ENCODE measurements around the gene ZNF624.

Gene ZNF624

DNA sequence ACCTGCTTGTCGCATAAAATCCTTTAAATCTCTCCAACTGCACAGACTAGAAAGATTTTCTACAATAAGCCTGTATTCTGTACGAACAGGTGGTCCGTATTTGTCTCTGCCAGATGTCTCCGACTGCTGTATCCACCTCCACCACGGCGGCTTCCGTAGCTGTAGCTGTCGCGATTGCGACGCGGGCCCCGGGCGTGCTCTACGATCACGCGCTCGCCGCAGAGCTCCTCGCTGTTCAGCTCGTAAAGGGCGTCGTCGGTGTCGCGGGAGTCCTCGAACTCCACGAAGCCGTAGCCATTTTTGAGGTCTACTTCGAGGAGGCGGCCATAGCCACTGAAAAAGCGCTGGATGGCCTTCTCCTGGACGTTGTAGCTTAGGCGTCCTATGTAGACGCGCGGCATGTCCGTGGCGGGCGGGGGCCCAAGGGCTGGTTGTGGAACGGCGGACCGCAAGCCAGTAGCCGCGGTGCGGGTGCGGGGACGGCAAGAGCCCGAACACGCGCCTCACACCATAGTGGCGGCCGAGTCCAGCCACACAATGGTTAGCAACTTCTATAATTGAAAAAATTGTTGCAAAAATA lies 36.1 kb downstream of the ZNF624 start:
- Histone ChIP-seq H3K4me1 (no peaks in the 10 kb centered on the region), H3K9me3 (peaks cover 13 to 68% (median 48%) of the 10 kb centered on the region in 3 donors), H3K27ac (no peak overlapping the region), H3K4me3 (no peak overlapping the region), H3K36me3 (peaks cover 4 to 26% (median 22%) of the 10 kb centered on the region in 3 donors), H3K27me3 (no peaks in the 10 kb centered on the region)
- intact Hi-C loops (cut with DNase I; ENCODE audit: low total_unique reads), result no loop called here
- TF ChIP-seq, protein P1, sequence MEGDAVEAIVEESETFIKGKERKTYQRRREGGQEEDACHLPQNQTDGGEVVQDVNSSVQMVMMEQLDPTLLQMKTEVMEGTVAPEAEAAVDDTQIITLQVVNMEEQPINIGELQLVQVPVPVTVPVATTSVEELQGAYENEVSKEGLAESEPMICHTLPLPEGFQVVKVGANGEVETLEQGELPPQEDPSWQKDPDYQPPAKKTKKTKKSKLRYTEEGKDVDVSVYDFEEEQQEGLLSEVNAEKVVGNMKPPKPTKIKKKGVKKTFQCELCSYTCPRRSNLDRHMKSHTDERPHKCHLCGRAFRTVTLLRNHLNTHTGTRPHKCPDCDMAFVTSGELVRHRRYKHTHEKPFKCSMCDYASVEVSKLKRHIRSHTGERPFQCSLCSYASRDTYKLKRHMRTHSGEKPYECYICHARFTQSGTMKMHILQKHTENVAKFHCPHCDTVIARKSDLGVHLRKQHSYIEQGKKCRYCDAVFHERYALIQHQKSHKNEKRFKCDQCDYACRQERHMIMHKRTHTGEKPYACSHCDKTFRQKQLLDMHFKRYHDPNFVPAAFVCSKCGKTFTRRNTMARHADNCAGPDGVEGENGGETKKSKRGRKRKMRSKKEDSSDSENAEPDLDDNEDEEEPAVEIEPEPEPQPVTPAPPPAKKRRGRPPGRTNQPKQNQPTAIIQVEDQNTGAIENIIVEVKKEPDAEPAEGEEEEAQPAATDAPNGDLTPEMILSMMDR (IDR thresholded peaks at IDR 0.05), result no peak
- no peak for DNase-seq

DNA sequence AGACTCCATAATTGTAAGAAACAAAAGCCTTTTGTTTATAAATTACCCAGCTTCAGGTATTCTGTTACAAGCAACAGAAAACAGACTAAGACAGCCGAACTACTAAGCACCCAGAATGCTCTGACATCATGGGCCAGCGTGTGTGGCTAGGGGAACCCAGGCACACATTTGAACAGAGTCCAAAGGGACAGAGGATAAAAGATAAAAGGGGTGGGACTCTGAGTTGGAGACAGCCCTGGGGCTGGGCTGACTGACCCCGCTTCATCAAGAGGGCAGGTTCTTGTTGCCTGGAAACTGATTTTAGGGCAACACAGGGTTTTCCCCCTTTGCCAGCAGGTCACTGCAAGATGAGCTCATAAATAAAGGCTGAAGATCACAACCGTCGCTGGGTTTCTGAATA lies 54.1 kb downstream of the ZNF624 start:
- no peak overlapping the region for H3K4me3 ChIP-seq
- TF ChIP-seq, protein P1 (IDR thresholded peaks at IDR 0.05), result no peak
- H3K36me3 ChIP-seq, result no peaks in the 10 kb centered on the region
- no peak for DNase-seq
- intact Hi-C loops (cut with DNase I; ENCODE audit: low total_unique reads), result no loop called here
- no peaks in the 10 kb centered on the region for H3K4me1 ChIP-seq
- H3K27ac ChIP-seq, result no peak overlapping the region
- H3K9me3 ChIP-seq, result peaks cover 0 to 17% (median 0%) of the 10 kb centered on the region in 3 donors
- no peaks in the 10 kb centered on the region for H3K27me3 ChIP-seq

DNA sequence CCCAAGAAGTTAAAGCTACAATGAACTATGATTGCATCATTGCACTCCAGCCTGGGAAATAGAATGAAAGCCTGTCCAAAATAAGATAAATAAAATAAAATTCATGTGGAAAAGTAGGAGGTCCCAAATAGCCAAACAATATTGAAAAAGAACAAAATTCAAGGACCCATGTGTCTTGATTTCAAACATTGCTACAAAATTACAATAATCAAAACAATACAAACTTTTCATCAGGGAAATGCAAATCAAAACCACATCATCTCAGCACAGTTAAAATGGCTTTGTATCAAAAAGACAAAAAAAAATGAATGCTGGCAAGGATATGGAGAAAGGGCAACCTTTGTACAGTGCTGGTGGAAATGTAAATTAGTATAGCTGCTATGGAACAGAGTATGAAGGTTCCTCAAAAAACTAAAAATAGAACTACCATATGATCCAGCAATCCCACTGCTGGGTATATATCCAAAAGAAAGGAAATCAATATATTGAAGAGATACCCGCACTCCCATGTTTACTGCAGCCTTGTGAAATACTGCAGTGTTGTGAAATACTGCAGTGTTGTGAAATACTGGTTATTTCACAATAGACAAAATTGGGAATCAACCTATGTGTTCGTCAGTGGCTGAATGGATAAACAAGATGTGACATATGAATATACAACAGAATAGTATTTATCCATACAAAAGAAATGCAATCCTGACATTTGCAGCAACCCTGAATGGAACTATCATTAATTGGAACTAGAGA lies 60.1 kb downstream of the ZNF624 start:
- TF ChIP-seq, protein P1 (IDR thresholded peaks at IDR 0.05), result no peak
- Histone ChIP-seq H3K9me3 (no peaks in the 10 kb centered on the region), H3K4me1 (peaks cover 0 to 6% (median 0%) of the 10 kb centered on the region in 4 donors), H3K4me3 (no peak overlapping the region), H3K27me3 (peaks cover 0 to 7% of the 10 kb centered on the region in 2 donors), H3K36me3 (no peaks in the 10 kb centered on the region), H3K27ac (no peak overlapping the region)
- no peak for DNase-seq
- intact Hi-C loops (cut with DNase I; ENCODE audit: low total_unique reads), result no loop called here

DNA sequence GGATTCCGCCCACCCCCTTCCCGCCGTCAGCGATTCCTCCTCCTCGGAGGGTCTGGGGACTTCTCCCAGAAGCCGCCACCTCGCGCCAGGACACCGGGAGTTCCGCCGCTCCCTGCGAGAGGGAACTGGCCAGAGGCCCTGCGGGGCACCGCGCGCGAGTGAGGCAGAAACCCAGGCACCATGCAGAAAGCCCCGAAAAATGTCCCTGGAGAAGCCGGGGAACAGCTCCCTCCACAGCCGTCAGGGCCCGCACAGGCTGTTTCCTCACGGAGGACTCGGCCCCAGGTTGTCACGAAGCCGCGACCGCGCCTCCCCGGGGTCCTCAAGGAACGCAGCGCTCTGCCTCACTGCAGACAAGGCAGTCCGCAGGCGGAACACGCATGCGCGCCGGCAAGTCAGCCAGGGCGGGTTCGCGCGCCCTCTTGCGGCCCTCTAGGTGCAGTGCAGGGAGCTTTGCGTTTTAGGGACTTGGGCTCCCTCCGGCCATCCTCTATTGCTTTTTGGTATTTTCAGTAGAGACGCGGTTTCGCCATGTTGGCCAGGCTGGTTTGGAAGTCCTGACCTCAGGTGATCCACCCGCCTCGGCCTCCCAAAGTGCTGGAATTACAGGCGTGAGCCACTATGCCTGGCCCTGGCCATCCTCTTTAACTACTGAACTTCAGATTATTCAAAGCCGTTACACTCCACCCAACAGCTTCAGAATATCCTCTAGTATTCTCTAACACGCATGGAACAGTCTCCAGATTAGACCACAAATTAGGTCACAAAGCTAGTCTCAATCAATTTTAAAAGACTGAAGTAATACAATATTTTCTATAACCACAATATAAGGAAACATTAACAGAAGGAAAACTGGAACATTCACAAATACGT lies 64.3 kb downstream of the ZNF624 start:
- H3K27ac ChIP-seq, result peak overlapping the region; percentile 62 to 63
- intact Hi-C loops (cut with DNase I; ENCODE audit: low total_unique reads), result no loop called here
- peak; percentile 89 to 94 for DNase-seq
- H3K4me3 ChIP-seq, result peak overlapping the region; percentile 54 to 60
- TF ChIP-seq, protein P1 (IDR thresholded peaks at IDR 0.05), result peak; percentile 95 to 99
- no peaks in the 10 kb centered on the region for H3K36me3 ChIP-seq
- H3K9me3 ChIP-seq, result no peaks in the 10 kb centered on the region
- peaks cover 0 to 11% (median 0%) of the 10 kb centered on the region in 4 donors for H3K4me1 ChIP-seq
- H3K27me3 ChIP-seq, result peaks cover 0 to 7% of the 10 kb centered on the region in 2 donors

DNA sequence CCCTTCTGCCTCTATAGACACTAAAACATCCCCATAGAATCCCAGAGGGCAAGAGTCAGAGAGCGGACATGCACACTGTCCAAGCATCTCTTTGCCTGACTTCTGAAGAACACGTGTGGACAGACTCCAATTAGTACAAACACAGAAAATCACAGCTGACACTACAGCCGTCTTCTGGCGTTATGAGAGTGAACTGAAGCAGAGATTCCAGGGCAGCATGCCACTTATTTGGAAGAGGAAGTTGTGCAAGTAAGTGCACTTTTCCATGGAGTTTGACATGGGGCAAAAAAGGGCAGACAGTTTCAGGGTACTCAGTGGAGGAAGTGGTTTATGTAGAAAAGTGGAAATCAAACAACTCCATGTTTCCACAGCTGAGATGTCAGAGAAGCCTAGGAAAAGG lies 67.9 kb downstream of the ZNF624 start:
- Histone ChIP-seq H3K4me3 (no peak overlapping the region), H3K4me1 (peaks cover 0 to 18% (median 3%) of the 10 kb centered on the region in 4 donors), H3K9me3 (no peaks in the 10 kb centered on the region), H3K27me3 (no peaks in the 10 kb centered on the region), H3K36me3 (no peaks in the 10 kb centered on the region), H3K27ac (no peak overlapping the region)
- TF ChIP-seq, protein P1 (IDR thresholded peaks at IDR 0.05), result no peak
- intact Hi-C loops (cut with DNase I; ENCODE audit: low total_unique reads), result no loop called here
- DNase-seq, result peak in 1 of 2 donors; percentile 49

Measured in tibial artery (tissue), 4 donors.